ENCODE data around the gene LHB.
"Not testable (repeated sequence)": the region's sequence is repeated elsewhere in the genome, so short reads cannot be mapped to it uniquely, and the experiment has no call there.

Gene LHB

DNA sequence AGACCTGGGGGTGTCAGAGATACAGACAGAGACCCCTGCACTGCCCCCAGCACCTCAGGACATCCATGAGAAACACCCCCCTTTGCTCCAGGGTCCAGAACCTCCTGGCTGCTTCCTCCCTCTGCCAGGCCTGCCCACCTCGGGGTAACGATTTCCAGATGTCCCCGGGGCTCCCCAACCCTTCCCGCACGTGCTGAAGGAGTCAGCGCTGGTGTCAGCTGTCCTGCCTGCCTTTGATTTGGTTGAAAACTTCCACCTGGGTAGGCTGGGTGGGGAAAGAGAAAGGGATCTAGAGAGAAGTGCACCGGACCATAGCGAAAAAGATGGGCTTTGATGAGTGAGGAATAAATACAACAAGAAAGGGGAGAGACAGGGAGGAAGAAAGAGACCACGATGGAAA lies 42.2 kb upstream of the LHB start:
- no peak for FAIRE-seq
- DNase-seq (ENCODE audit: insufficient read length, low spot score) = no peak
- TF ChIP-seq, protein P1, sequence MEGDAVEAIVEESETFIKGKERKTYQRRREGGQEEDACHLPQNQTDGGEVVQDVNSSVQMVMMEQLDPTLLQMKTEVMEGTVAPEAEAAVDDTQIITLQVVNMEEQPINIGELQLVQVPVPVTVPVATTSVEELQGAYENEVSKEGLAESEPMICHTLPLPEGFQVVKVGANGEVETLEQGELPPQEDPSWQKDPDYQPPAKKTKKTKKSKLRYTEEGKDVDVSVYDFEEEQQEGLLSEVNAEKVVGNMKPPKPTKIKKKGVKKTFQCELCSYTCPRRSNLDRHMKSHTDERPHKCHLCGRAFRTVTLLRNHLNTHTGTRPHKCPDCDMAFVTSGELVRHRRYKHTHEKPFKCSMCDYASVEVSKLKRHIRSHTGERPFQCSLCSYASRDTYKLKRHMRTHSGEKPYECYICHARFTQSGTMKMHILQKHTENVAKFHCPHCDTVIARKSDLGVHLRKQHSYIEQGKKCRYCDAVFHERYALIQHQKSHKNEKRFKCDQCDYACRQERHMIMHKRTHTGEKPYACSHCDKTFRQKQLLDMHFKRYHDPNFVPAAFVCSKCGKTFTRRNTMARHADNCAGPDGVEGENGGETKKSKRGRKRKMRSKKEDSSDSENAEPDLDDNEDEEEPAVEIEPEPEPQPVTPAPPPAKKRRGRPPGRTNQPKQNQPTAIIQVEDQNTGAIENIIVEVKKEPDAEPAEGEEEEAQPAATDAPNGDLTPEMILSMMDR (IDR thresholded peaks at IDR 0.05; ENCODE audit: insufficient read depth, missing control alignments) = no peak

DNA sequence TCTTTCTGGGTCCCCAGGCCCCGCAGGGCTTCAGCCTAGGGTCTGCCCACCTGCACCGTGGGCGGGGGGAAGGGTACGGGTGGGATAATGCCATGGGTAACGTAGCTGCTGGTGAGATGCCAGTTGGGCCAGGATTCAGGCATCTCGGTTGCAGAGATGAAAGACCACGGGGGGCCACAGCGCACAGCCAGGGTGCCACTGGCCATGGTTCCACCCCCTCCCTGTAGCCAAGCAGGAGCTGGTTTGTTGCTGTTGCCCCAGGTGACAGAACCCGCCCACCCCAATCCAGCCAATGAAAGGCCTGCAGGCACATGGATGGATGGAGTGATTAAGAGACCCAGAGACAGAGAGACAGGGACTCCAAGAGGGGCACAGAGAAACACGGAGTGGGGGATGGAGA lies 41.7 kb upstream of the LHB start:
- FAIRE-seq = no peak
- TF ChIP-seq, protein P1 (IDR thresholded peaks at IDR 0.05; ENCODE audit: insufficient read depth, missing control alignments) = no peak
- DNase-seq (ENCODE audit: insufficient read length, low spot score) = no peak

DNA sequence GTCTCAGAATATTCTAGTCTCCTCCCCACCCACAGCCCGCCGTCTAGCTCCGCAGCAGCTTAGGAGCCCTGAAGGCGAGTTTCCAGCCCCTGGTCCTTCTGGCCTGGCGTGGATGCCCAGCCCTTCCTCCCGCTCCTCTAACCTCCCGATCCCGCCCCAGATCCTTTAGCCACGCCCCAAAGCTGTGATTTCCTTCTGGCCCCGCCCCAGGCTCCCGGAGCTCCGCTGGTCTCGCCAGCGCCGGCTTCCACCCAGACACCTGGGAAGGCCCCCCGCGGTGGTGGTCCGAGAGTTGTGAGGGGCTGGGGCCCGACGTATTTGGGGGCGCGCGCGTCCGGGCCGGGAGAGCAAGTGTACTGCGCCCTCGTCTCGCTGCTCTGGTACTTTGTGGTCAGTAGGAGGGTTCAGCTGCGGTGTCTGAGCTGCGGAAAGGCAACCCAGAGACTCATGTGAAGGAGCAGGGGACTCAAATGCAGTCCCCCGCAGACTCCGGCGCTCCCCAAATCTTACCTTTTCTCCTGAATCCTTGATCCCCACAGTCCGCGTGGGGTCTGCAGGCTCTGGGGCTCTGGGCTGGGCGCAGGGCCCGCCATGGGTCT lies 40.8 kb upstream of the LHB start, which contains the start of gene CGB7:
TSS of gene CGB7 (minus strand) at position 114 of the 599 bp plus-strand sequence. CDS start 2,374 bp downstream, outside the sequence.
- FAIRE-seq = no peak
- no peak for DNase-seq (ENCODE audit: insufficient read length, low spot score)
- TF ChIP-seq, protein P1 (IDR thresholded peaks at IDR 0.05; ENCODE audit: insufficient read depth, missing control alignments) = no peak

DNA sequence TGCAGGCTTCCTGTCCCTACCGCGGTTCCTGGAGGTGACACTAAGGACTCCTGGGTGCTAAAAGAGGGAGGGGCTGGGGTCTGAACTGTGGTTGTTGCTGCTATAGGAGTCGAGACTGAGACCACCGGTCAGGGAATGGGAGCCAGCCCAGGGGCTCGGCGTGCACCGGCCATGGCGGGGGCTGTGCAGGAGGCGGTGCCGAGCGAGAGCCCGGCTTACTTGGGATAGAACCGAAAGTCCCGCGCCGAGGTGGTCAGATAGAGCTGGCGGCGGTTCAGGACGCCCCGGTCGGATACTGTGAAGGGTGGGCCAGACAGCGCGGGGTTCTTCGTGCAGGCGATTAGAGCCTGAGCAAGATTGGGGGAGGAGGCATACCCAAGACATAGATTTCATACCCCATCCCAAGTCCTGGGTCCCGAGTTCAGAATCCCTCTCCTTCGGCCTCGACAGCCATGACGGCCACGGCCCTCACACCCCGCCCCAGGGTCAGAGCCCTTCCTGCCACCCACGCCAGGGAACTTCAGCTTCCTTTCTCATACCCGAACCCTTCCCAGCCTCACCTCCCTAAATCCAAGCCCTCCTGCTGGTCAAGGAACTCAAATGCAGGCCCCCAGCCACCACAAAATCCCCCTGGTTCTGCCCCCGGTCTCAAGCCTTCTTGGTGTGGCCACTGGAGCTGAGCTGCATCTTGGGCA lies 40.2 kb upstream of the LHB start:
- FAIRE-seq; DNase-seq (ENCODE audit: insufficient read length, low spot score): not testable (repeated sequence)

DNA sequence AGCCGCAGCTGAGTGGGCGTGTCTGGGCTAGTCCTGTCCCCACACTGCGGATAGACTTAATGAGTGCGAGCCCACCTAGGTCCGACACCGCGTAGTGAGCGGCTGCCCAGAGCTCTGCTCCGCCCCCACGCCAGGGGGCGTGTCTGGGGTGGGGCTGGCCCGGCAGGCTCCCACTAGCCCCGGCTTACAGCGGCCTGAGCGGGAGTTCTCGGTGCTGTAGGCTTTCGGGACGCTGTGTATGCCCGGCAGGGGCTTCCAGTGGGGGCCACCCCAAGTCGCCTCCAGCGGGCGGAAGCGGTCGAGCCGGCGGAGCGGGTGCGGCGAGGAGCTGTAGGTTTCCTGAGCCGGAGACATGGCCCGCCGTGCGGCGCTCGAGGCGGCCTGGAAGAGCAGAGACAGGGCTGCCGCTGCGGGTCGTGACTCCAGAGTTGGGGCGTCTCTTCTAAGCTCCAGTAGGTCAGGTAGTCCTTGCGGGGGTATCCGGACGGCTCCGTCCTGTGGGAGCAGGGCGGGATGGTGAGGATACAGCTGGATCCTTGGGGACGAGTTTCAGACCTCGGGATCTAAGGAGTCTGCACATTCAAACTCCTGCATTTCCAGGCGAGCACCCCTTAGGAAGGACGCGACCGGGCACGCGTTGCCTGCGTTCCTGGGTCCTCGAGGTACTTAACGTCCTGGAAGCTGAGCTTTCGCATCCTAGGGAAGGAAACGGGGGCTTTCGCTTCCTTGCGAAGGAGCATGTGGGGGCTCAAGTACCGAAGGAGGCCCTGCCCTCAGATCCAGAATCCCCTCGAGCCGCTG lies 39.4 kb upstream of the LHB start:
- DNase-seq (ENCODE audit: insufficient read length, low spot score) = peak; percentile 98
- TF ChIP-seq, protein P1 (IDR thresholded peaks at IDR 0.05; ENCODE audit: insufficient read depth, missing control alignments) = peak; percentile 13

DNA sequence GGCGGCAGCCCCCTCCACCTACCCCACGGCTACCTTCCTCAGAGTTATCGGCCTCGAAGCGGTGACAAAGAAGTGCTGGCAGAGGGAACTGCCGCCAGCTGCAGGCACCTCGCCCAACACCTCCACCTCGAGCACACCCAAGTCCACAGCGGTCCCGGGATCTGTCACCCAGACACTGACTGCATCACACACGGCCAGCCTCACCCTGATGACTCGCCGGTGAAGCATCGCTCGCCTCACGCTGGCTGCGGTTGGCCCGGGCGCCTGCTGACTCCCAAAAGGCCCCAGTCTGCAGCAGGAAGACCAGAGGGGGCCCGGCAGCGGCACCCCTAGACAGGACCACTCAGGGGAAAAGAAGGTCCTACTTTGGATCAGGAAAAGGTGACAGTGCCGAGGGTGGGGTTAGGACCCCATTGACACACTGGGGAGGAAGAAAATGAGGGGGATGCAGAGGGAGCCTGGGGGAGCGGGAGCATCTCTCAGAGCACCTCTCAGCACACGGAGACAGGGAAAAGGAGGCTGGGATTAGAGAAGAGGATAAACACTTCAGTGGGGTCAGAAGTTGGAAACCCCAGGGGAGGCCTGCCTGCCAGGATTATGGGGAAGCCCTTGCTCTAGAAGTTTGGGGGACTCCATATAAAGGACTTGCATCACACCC lies 33.6 kb upstream of the LHB start:
- not testable (repeated sequence) for DNase-seq (ENCODE audit: insufficient read length, low spot score); FAIRE-seq

More for the DNA sequence above, 39.4 kb upstream of the LHB start:
- no peak for FAIRE-seq

DNA sequence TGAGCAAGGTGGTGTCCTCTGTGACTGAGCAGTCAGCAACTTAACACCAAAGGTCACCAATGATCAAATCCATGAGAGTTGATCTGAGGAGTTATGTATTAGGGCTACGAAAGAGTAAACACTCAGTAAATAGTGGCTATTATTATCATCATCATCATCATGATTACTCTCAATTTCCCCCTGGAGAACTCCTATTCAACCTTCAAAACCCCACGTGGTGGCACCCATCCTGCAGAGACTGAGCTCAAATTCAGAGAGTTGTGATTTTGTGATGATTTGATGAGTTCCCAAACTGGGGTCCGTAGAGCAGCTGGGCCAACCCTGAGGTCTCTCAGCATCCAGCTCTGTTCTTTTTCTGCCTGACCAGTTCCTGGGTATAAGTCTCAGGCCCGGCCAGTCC lies 32.9 kb upstream of the LHB start:
- not testable (repeated sequence) for DNase-seq (ENCODE audit: insufficient read length, low spot score); FAIRE-seq

DNA sequence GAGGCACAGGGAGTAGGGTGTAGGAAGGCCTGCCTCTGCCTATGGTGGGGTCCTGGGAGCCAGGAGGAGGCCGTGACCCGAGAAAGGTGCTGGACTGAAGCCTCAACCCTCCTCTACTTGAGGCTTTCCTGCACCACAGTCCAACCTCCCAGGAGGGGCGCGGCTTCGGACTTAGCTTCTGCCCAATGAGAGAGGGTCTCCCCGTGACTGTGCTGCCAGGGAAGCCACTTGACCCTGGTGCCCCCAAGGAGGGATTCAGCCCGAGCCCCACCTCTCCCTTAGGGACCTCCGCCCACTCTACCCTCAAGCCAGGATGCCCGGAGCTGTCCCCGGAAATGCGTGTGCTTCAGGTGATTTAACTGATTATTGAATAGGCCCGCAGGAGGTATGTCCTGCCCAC lies 32.1 kb upstream of the LHB start, which contains the start of gene CGB8:
TSS of gene CGB8 (minus strand) at position 101 of the 400 bp plus-strand sequence. CDS start 372 bp downstream, outside the sequence.
- DNase-seq (ENCODE audit: insufficient read length, low spot score); FAIRE-seq: not testable (repeated sequence)

DNA sequence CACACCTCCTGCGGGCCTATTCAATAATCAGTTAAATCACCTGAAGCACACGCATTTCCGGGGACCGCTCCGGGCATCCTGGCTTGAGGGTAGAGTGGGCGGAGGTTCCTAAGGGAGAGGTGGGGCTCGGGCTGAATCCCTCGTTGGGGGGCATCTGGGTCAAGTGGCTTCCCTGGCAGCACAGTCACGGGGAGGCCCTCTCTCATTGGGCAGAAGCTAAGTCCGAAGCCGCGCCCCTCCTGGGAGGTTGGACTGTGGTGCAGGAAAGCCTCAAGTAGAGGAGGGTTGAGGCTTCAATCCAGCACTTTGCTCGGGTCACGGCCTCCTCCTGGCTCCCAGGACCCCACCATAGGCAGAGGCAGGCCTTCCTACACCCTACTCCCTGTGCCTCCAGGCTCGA lies 26.7 kb upstream of the LHB start, which contains the start of gene CGB5:
TSS of gene CGB5 (plus strand) at position 301 of the 400 bp plus-strand sequence. CDS start 362 bp downstream, outside the sequence.
- FAIRE-seq; DNase-seq (ENCODE audit: insufficient read length, low spot score): not testable (repeated sequence)

DNA sequence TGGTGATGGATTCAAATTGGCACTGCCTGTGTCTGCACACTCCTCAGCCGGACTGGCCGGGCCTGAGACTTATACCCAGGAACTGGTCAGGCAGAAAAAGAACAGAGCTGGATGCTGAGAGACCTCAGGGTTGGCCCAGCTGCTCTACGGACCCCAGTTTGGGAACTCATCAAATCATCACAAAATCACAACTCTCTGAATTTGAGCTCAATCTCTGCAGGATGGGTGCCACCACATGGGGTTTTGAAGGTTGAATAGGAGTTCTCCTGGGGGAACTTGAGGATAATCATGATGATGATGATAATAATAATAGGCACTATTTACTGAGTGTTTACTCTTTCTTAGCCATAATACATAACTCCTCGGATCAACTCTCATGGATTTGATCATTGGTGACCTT lies 25.8 kb upstream of the LHB start:
- FAIRE-seq; DNase-seq (ENCODE audit: insufficient read length, low spot score): not testable (repeated sequence)

All from D721Med (cell line).